HG03280 (cell line): Measurements from ENCODE around the gene PER1.
A peak's percentile ranks its signal among the peaks of the same experiment; 100 is the strongest.
"Not testable (repeated sequence)": the region's sequence is repeated elsewhere in the genome, so short reads cannot be mapped to it uniquely, and the experiment has no call there.

Experiments used
- ATAC-seq: cut with Tn5 transposase; IDR thresholded peaks from one replicate; pipeline ENCODE4 v1.9.1; 2021; ENCODE audit warnings: mild to moderate bottlenecking, moderate library complexity; ENCODE audit not compliant: unreplicated experiment

Gene PER1

DNA sequence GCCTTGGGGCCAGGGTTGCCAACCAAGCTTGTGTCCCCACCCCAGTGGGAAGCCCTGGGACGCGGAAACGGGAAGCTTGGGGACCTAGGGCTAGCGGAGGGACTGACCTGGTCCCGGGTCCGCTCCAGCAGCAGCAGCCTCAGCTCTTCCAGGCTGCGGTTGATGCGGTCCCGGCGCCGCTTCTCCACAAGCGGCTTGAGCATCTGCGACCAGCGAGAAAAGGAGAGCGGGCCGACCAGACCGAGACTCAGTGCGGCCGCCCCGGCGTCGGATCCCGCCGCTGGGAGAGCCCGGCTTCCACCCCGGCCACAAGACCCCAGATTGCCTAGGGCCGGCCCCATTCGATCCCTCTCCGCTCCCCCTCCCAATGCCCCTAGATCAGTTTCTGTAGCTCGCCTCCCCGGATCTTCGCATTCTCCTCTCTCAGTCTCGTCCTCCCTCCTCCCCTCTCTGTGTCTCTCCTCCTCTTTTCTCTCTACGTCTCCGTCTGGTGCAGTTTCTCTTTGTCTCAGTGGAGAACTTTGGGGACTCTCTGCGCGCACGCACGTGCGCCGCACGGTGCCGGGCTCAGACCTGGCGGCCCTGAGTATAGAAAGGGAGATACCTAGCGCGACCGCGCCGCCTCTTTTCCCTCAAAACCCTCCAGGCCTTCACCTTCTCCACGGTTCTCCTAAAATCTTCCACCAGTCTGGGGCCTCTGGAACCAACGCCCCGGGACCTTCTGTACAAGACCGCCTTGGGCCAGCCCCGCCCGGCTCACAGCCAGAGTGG, 29.1 kb downstream of the PER1 start:
- ATAC-seq: no peak

DNA sequence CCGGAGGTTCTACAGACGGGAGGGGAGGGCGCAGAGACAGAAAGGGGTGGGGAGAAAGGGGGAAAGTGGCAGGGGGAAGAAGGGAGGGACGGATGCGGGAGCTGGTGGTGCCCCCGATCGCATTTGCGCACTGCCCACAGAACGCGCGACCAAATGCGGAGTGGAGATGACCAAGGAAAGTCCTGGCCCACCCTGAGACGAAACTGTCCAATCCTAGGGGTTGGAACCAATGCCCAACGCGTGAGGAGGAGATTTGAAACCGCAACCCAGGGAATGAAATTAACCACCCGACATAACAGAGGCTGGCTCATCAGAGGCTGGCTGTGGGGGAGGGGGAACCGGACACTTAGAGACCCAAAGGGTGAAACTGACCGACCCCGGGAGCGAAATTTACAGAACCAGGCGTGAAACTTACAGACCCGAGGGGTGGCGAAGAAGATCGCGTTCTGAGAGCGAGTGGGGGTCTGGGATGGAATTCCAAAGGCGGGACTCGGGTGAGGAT, 29.7 kb downstream of the PER1 start:
- ATAC-seq: no peak

DNA sequence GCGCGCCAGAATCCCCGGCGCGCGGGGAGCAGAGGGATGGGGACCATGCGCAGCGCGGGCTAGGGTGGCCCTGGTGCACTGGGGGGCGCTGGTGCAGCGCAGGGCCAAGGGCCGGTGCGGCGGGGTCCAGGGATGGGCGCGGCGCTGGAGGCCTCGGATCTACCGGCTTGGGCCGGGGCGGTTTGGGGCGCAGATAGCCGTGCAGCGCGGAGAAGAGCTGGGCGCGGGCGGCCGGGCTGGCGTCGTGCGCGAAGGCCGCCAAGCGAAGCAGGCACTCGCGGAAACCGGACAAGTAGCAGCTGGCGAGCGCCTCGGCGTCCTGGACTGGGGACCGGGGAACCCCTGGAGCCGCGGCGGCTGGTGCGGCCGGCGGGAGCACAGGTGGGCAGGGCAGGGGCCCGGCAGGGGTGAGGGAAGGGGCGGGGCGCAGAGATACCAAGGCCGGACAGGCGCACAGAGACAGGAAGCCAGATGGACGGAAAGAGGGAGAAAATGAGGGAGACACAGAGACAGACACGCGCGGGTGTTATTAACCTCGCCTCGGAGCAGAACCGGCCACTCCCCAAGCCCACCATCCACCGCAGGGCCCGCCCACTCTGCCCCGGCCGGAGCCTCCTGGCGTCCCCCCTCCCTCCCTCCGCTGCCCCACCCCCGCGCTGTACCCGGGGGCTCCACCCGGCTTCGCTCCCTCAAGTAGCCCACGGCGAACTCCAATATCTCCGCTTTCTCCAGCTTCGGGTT, 30.4 kb downstream of the PER1 start:
- ATAC-seq: peak; percentile 26

DNA sequence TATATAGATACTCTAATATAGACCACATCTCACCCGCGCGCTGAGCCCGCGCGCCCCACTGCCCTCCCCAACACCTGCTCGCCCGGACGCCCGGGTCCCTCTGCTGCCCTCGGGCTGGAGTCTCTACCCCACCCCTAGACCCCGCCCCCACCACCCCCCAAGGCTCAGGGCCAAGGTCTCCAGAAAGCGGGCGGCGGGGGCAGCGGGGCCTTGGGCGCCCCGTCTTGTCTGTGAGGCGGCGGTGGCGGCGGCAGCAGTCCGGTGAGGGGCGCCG, 30.9 kb downstream of the PER1 start:
- ATAC-seq: no peak

DNA sequence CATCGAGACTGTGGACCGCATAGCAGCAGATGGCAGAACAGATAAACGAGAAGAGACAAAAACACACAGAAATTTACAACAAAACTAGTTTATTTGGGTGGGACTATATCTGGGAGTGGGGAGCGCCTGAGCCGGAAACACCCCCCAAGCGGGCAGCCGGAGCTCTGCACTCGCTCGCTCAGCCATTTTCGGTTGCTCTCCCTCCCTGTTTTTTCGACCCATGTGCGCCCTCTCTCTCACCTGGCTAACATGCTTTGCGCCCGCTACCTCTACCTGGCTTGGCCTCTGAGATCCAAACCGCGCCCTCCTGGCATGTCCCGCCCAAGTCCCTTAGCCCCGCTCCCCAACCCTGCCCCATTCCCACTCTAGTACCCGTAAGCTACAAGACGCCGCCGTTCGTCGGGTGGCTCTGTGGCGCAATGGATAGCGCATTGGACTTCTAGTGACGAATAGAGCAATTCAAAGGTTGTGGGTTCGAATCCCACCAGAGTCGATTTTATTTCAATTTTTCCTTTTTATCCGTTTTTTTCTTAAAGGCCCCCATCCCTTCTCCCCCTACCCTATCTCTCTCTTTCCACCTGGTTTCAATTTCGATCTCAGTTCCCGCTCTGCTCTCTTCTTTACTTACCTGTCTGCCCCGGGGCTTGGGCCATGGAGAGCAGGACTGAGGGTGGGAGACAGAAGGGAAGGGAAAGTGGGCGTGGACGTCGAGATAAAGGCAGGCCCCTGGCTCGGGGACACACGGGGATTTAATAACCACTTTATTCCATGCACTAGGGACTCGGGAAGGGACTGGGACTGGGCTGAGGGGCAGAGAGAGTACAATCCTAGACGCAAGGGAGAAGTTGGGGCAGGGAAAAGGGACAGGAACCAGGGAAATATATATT, 31.4 kb downstream of the PER1 start:
- no peak for ATAC-seq

DNA sequence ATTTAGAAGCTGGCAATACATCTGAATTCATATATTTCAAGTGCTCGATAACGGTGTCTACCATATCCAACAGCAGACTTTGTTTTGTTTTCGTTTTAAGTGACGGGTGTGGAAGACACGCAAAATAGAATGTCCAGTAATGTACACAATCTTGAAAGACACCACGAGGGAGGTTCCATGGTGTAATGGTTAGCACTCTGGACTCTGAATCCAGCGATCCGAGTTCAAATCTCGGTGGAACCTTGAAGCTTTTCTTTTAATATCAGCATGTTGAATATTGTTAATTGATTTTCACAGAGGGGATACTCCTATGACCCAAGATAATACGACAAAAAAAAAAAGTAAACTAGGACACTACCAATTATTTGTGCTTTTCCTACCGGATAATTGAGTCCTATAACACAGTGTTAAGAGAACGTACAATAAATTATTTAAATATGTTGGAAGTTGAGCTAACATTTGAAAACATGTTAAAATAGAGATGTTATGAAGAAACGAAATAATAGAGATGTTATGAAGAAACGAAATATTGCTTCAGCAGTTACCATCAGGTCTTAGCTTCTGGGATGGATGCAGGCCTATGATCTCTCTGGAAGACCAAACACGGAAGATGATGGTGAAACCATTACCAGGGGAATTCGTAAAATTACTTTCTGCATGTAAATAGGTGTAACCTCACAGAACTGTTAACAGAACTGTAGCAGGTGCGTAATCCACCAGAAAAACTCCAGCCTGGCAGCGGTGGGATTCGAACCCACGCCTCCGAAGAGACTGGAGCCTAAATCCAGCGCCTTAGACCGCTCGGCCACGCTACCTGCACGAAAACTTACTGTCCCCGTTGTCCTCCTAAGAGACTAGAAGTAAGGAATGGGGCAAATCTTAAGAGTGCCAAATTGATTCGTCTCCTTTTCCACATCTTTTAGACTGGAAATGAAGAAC, 32.4 kb downstream of the PER1 start:
- ATAC-seq: peak; percentile 32

DNA sequence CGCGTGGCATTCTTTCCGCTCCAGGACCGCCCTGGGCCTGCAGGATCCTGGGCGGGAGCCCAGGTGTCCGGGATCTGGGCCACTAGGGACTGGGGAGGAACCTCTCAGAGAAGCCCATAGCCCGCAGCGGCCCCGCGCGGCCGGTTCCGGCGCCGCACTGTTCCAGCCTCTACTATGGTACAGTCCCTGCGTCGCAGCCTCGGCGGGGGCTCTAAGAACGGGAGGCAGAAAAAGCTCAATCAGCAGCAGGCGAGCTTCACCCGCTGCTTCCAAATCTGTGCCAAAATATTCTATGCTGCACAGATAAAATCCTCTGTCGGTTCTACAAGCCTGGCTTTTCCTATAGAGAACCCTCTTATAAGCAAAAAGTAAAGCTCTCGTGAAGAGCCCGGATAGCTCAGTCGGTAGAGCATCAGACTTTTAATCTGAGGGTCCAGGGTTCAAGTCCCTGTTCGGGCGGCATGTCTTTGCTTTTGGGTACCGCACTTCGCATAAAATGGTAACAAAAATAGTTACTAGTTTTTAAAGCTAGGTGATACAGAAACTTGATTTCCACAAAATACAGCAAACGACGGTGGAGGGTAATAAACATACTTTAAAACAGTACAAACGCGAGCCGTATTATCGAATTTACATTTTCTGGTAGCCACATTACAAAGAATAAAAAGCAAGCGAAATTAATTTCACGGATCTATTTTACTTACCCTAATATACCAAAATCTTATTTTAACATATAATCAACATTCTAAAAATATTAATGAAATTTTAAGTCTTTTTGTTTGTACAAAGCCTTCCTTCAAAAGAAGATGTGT, 33.2 kb downstream of the PER1 start:
- ATAC-seq: peak; percentile 42

DNA sequence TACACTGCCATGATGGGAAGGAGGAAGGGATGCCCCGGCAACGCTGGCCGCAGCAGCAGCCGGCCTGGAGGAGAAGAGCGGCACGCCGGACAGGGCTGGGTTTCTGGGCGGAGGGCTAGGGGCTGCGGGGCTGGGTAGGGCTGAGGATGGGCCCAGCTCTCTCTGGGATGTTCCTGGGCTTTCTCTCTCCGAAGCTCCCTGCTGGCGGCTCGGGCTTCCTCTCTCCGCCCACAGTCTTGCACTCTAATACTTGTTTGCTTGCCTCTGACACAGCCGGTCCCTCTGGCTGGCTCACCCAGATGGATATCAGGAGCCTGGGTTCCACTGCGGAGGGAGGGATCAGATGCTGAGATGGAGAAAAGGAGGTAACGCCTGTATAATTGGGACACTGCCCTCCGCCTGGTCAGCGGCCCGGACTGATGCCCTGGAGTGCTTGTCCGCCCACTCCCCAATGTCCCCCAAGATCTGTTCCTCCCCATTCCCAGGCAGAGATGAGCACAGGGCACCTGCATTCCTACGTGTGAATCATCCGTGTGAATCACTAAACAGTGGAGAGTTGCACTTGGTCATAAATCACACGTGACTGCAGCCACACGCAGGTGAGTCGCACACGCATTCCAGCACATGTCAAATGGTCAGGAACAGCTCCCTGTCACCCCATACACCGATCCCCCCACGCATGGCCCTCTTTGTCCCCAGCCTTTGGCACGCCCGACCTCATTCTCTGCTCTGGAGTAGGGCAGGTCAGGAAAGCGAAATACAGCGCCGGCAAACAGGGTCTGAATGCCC, 34.0 kb downstream of the PER1 start, which contains the start of gene ALOXE3:
ALOXE3 (minus strand) TSS at position 535 of the 789 bp plus-strand sequence; CDS start at position 11, 524 bp downstream.
- no peak for ATAC-seq

DNA sequence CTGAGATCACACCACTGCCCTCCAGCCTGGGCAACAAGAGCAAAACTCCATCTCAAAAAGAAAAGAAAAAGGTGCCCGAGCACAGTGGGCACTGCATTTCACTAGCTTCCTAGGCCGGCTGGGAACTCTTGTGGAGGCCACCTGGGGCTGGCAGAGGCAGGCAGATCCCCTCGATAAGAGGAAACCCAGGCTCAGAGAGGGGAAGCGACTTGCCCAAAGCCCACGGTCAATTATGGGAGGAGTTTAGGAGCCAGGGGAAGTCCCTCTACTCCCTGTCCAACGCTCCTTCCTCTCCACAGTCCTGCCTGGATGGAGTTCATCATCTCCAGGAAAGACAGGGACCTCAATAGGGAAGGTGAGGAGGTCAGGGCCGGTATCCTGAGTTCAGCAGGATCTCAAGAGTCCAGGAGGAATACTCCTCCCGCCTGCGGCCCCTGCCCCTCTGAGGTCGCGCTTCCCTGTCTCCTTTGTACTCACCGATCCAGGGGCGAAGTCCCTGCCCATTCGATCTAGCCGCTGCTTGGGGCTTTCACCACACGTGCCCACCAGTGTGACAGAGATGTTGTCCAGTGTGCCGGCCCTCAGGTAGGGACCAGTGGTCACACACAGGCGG, 34.7 kb downstream of the PER1 start:
- ATAC-seq: no peak

DNA sequence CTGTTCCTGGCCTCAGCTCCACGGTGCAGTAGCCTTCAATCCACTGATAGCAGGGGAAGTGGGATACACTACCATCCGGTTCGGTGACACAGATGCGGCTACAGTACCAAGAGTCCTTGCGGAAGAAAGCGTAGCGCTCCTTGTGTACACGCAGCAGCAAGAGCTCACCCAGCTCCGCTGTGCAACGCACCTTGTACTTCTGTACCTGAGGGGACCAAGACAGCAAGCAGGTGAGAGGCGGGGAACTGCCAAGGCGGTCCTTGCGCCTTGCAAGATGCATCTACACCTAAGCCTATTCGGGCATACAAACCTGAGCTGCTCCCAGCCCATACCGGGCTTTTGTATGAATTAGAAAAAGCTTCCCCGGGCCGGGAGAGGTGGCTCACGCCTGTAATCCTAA, 35.4 kb downstream of the PER1 start:
- no peak for ATAC-seq

DNA sequence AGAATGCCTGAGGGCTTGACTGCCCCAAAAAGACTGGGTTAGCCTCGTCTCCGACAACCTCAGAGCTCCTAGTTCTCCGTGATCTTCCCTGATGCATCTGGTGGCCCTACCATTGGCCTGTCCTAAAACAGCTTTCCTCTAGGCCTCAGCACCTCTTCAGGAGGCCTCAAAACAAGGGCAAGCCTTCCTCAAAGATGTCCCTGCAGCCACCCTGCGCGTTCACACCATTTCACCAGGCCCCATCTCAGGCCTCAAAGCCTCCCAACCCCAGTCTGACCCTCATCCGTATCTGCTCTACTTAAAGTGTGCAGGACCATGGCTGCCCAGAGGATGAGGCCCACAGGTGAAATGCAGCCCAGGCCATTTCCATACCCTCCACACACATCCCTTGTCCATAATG, 41.3 kb downstream of the PER1 start:
- no peak for ATAC-seq

DNA sequence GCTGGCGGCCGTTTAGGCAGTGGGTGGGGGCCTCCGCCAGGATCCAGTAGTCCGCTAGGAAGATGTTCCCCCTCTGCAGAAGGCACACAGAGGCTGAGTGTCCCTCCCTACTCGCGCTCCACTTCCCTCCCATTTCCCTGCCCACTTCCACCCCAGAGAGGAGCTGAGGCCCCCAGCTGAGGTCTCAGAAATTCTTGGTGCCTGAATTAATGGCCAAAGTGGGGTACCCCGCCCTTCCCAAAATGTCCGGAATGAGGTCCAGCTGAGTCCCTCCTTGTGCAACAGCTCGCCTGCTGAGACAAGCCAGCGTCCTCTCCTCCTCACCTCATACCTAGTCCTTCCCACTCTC, 41.8 kb downstream of the PER1 start:
- ATAC-seq: no peak

DNA sequence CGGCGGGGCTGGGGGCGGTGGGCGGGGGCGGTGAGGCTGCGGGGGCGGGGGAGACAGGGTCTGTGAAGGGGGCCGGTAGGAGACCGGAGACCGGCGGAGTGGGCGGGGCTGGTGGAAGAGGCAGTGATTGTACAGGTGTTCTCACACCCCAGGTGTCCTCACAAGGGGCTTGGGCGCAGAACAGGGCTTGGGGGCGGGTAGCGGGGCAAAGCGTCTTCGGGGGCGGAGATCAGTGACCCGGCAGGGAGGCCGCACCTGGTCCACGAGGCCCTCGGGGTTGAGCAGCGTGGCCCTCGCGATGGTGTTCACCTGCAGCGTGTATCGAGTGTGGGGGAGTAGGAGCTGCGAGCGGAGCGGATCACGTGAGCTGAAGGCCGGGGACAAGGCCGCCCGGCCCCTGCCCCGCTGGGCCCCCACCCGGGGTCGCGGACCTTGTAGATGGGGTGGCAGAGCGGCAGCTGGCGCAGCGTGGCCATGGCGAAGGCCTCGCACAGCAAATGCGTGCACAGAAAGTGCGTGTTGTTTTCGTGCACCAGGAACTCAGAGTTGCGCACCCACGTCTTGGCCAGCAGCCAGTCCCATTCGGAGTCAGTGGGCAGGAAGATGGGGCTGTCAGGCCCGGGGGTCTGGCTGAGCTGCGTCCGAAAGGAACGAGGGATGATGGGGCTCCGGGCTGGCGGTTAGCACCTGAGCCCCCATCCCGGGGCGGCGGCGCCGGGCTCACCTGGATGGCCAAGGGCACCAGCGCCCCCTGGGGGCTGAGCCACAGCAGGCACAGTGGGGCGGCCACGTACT, 42.3 kb downstream of the PER1 start:
- no peak for ATAC-seq

DNA sequence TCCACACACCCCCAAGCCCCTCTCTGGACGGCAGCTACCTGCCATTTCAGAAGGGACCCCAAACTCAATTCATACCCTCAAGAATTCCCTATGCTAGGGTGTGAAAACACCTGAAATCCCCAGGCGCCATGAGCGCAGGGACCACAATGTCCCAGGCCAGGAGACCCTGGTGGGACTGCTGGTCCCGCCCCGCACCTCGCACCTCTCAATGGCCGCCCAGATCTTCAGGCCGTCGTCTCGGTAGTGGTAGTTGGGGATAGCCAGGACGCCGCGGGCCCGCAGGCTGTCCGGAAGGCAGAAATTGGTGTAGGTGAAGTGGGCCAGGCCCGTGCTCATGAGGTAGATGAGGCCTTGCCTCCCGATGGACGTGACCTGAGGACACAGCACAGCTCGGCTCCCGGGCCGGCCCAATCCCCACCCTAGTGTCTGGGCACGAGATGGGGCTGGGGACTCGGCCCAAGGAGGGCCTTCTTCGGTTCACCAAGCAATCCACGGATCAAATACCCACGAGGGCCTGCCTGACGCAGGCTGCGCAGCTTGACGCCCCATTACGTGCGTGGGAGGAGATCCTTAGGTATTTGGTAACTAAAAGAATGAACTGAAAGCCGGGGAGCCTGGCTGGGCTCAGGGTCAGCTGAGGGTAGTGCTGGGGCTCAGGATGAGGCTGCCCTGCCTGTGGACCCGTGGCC, 43.1 kb downstream of the PER1 start:
- no peak for ATAC-seq

DNA sequence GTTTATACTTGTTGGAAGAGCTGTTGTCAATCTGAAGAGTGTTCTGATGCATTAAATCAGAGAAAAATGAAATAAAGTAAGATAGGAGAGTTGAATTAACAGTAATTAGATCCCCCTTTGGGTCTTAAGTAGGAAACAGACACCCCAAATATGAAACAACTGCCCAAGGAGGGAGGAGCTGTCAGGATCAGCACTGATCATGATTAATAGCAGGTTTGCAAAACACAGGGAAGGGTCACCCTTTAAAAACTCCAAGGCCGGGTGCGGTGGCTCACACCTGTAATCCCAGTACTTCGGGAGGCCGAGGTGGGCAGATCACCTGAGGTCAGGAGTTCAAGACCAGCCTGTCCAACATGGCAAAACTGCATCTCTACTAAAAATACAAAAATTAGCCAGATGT, 45.2 kb downstream of the PER1 start:
- ATAC-seq: not testable (repeated sequence)

DNA sequence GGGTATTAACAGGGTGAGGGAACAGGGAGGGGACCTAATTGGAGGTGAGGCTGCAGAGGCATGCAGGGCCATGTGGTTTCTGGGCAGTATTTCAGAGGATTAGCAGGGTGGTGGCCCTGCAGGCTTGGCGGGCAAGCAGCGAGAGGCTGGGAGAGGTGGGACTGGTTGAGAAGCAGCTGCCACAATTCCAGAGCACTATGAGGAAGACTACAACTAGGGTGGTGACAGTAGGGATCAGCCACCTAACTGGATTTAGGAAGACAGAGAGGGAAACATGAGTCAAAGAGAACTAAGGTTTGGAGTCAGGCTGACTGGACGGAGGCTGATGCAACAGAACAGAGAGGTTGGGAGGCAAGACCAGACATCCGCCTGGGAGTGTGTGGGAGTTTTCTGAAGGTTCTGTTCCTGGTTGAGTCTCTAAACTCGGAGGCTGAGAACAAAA, 46.2 kb downstream of the PER1 start:
- ATAC-seq: no peak

DNA sequence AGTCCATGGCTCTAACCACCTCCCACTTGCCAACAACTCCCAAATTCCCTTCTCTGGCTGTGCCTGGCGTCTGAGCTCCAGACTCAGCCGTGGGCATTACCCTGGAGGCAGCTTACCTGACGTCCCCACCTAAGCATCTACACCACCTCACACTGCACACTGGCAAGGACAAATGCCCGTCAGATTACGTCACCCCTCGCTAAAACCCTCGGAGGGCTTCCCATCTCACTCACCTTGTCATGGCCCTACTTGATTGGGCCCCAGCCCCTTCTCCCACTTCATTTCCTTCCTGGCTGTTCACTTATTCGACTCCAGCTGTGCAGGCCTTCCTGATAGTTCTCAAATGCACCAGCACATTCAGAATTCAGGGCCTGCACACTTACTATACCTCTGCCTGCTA, 47.3 kb downstream of the PER1 start:
- no peak for ATAC-seq
